ENCODE data around the gene ANK3.

DNA sequence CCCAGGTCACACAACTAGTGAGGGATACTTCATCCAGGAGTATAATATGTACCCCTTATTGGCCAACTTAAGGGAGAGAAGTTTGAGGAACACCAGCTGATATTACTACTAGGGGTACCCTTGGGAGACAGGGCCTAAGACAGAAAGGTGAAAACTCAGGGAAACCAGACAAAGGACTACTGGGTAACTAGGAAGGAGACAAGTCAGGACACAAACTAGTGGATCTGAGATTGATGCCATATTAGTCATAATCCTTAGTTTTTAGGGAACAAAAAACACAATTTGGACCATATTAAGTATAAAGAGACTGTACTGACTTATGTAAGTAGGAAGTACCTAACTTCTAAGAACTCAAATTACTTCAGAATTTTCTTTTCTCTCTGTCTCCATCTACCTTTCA is 404.0 kb downstream of the ANK3 start:
- TF ChIP-seq, protein P1, sequence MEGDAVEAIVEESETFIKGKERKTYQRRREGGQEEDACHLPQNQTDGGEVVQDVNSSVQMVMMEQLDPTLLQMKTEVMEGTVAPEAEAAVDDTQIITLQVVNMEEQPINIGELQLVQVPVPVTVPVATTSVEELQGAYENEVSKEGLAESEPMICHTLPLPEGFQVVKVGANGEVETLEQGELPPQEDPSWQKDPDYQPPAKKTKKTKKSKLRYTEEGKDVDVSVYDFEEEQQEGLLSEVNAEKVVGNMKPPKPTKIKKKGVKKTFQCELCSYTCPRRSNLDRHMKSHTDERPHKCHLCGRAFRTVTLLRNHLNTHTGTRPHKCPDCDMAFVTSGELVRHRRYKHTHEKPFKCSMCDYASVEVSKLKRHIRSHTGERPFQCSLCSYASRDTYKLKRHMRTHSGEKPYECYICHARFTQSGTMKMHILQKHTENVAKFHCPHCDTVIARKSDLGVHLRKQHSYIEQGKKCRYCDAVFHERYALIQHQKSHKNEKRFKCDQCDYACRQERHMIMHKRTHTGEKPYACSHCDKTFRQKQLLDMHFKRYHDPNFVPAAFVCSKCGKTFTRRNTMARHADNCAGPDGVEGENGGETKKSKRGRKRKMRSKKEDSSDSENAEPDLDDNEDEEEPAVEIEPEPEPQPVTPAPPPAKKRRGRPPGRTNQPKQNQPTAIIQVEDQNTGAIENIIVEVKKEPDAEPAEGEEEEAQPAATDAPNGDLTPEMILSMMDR (IDR thresholded peaks at IDR 0.05) = no peak
- no peak for TF ChIP-seq POLR2A (IDR thresholded peaks at IDR 0.05)

Data from breast epithelium (tissue), 3 donors.